ENCODE results near the gene HNRNPC. TPM values are rescaled to one million over a fixed set of nuclear protein-coding genes. Genes with fewer than 3 reads are reported as not detected.

HNRNPC gene
- total and polyA plus RNA-seq, 12 donors: 227 to 358 (median 269) TPM

- H3K4me3 ChIP-seq: no peak overlapping the region
- ATAC-seq (no peak), DNase-seq (no peak)
- no peaks in the 10 kb centered on the region for H3K9me3 ChIP-seq
- intact Hi-C loops (cut with DNase I): no loop called here
- 64 to 72% methylated on average over 4 of the region's 4 CpGs for WGBS, 2 donors
- no peaks in the 10 kb centered on the region for H3K4me1 ChIP-seq
- H3K36me3 ChIP-seq: no peaks in the 10 kb centered on the region
- no peak for TF ChIP-seq CTCF (IDR thresholded peaks at IDR 0.05)
- peaks cover 0 to 10% (median 0%) of the 10 kb centered on the region in 7 donors for H3K27me3 ChIP-seq
- no peak overlapping the region for H3K27ac ChIP-seq
These were observed 109.1 kb downstream of the HNRNPC start for GRCh38 chr14:21160061-21160610.

Other genes with a start within 250 kb of the HNRNPC start
- gene NDRG2, start 244.4 kb downstream of the HNRNPC start, total RNA-seq: 100 to 1,000 TPM; 242 to 420 (median 299) TPM
- gene NDRG2, start 244.4 kb downstream of the HNRNPC start, polyA plus RNA-seq: 100 to 1,000 TPM; 286 to 293 TPM
- 1 to 10 TPM in 5 of 10 donors, under 1 TPM in 5; 0.28 to 3.2 (median 0.91) TPM for gene TPPP2, start 239.2 kb downstream of the HNRNPC start, total RNA-seq
- gene TPPP2, start 239.2 kb downstream of the HNRNPC start, polyA plus RNA-seq: 1 to 10 TPM in 1 of 2 donors, under 1 TPM in 1; 0.75 to 1.1 TPM
- gene RNASE13, start 234.6 kb downstream of the HNRNPC start, total RNA-seq: not detected
- not detected for gene RNASE13, start 234.6 kb downstream of the HNRNPC start, polyA plus RNA-seq
- not detected for gene RNASE7, start 227.1 kb downstream of the HNRNPC start, total RNA-seq
- gene RNASE7, start 227.1 kb downstream of the HNRNPC start, polyA plus RNA-seq: under 1 TPM in 1 of 2 donors, not detected in 1; 0.03 TPM
- not detected for gene RNASE8, start 211.6 kb downstream of the HNRNPC start, total RNA-seq
- gene RNASE8, start 211.6 kb downstream of the HNRNPC start, polyA plus RNA-seq: not detected
- 10 to 100 TPM; 14.2 to 24.4 (median 17.5) TPM for gene ARHGEF40, start 199.1 kb downstream of the HNRNPC start, total RNA-seq
- gene ARHGEF40, start 199.1 kb downstream of the HNRNPC start, polyA plus RNA-seq: 10 to 100 TPM; 21.1 to 25.2 TPM
- 10 to 100 TPM; 22.1 to 58.4 (median 32.2) TPM for gene ZNF219, start 170.8 kb downstream of the HNRNPC start, total RNA-seq
- 10 to 100 TPM; 37.1 to 39.2 TPM for gene ZNF219, start 170.8 kb downstream of the HNRNPC start, polyA plus RNA-seq
- gene TMEM253, start 168.4 kb downstream of the HNRNPC start, total RNA-seq: under 1 TPM in 9 of 10 donors, not detected in 1; 0.16 to 0.45 (median 0.28) TPM
- gene TMEM253, start 168.4 kb downstream of the HNRNPC start, polyA plus RNA-seq: 1 to 10 TPM in 1 of 2 donors, under 1 TPM in 1; 0.30 to 1.1 TPM
- not detected for gene OR5AU1, start 113.4 kb downstream of the HNRNPC start, total RNA-seq
- not detected for gene OR5AU1, start 113.4 kb downstream of the HNRNPC start, polyA plus RNA-seq
- under 1 TPM in 9 of 10 donors, not detected in 1; 0.12 to 0.85 (median 0.34) TPM for gene RPGRIP1, start 10.6 kb upstream of the HNRNPC start, total RNA-seq
- under 1 TPM; 0.19 to 0.73 TPM for gene RPGRIP1, start 10.6 kb upstream of the HNRNPC start, polyA plus RNA-seq
- gene SUPT16H, start 114.6 kb upstream of the HNRNPC start, total RNA-seq: 10 to 100 TPM; 24.8 to 36.1 (median 30.6) TPM
- gene SUPT16H, start 114.6 kb upstream of the HNRNPC start, polyA plus RNA-seq: 10 to 100 TPM; 26.2 to 30.3 TPM
- gene CHD8, start 186.7 kb upstream of the HNRNPC start, total RNA-seq: 10 to 100 TPM; 31.1 to 47.5 (median 40.1) TPM
- gene CHD8, start 186.7 kb upstream of the HNRNPC start, polyA plus RNA-seq: 10 to 100 TPM; 19.4 to 27.7 TPM
- gene RAB2B, start 207.5 kb upstream of the HNRNPC start, total RNA-seq: 10 to 100 TPM; 14.8 to 25.8 (median 18.4) TPM
- 10 to 100 TPM in 1 of 2 donors, 1 to 10 TPM in 1; 7.1 to 11.0 TPM for gene RAB2B, start 207.5 kb upstream of the HNRNPC start, polyA plus RNA-seq
- 100 to 1,000 TPM in 2 of 10 donors, 10 to 100 TPM in 8; 74.4 to 104 (median 94.3) TPM for gene TOX4, start 207.8 kb upstream of the HNRNPC start, total RNA-seq
- gene TOX4, start 207.8 kb upstream of the HNRNPC start, polyA plus RNA-seq: 10 to 100 TPM; 14.9 to 33.0 TPM
- 10 to 100 TPM; 21.0 to 30.3 (median 24.0) TPM for gene METTL3, start 241.9 kb upstream of the HNRNPC start, total RNA-seq
- 10 to 100 TPM; 22.9 to 46.7 TPM for gene METTL3, start 241.9 kb upstream of the HNRNPC start, polyA plus RNA-seq